Astrocyte of the hippocampus (primary cell): Measurements from ENCODE around the gene SEMA4D.

ENCODE experiments used
- DNase-seq: peaks from one replicate; pipeline ENCODE4 v3.0.0; 2011; ENCODE audit warnings: low read depth, low spot score

Gene SEMA4D

GRCh38 chr9:89465001-89465451, 32.9 kb downstream of the SEMA4D start:
- DNase-seq, result no peak

- DNase-seq, result no peak
Observed at GRCh38 chr9:89464300-89464901, 33.5 kb downstream of the SEMA4D start.

GRCh38 chr9:89462817-89463683, 34.9 kb downstream of the SEMA4D start:
- no peak for DNase-seq

GRCh38 chr9:89462199-89462598, 35.7 kb downstream of the SEMA4D start:
- DNase-seq, result no peak

- DNase-seq, result peak; percentile 90
Observed at GRCh38 chr9:89461265-89461664, 36.6 kb downstream of the SEMA4D start.

GRCh38 chr9:89460551-89460950, 37.4 kb downstream of the SEMA4D start:
- DNase-seq, result no peak

- no peak for DNase-seq
Observed at GRCh38 chr9:89458768-89459496, 39.0 kb downstream of the SEMA4D start.

- DNase-seq, result no peak
Observed at GRCh38 chr9:89457376-89457855, 40.5 kb downstream of the SEMA4D start.

- DNase-seq, result no peak
Observed at GRCh38 chr9:89455356-89455824, 42.5 kb downstream of the SEMA4D start.

- no peak for DNase-seq
Observed at GRCh38 chr9:89454498-89455355, 43.2 kb downstream of the SEMA4D start.

GRCh38 chr9:89453452-89453851, 44.5 kb downstream of the SEMA4D start:
- no peak for DNase-seq

- no peak for DNase-seq
Observed at GRCh38 chr9:89452561-89452960, 45.4 kb downstream of the SEMA4D start.

- DNase-seq, result no peak
Observed at GRCh38 chr9:89450213-89450612, 47.7 kb downstream of the SEMA4D start.

- no peak for DNase-seq
Observed at GRCh38 chr9:89449261-89449671, 48.6 kb downstream of the SEMA4D start.

- no peak for DNase-seq
Observed at GRCh38 chr9:89448821-89449220, 49.1 kb downstream of the SEMA4D start.

GRCh38 chr9:89448381-89448780, 49.5 kb downstream of the SEMA4D start:
- DNase-seq, result no peak

GRCh38 chr9:89447416-89447815, 50.5 kb downstream of the SEMA4D start:
- no peak for DNase-seq

- DNase-seq, result no peak
Observed at GRCh38 chr9:89446961-89447310, 51.0 kb downstream of the SEMA4D start.

GRCh38 chr9:89446261-89446960, 51.5 kb downstream of the SEMA4D start:
- no peak for DNase-seq

GRCh38 chr9:89445801-89446251, 52.1 kb downstream of the SEMA4D start:
- DNase-seq, result no peak
